ENCODE results near the gene RPN2.

The RPN2 gene

DNA sequence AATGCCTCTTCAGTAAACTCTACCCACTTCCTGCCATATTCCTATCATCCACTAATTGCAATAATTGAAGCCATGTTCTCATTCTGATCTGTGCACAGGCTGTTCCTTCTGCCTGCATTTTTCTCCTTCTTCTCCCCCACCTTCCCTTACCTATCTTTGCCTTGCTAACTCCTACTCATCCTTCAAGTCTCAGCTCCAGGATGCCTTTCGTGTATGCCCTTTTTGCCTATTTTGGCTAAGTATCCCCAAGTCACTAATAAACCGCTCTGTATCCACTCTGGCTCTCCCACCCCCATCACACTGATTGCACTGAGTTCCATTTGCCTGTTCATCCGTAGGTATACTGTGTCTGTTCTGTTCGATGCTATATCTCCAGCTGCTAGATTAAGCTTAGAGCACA is 6.3 kb upstream of the RPN2 start:
- no peak for TF ChIP-seq SIN3A (IDR thresholded peaks at IDR 0.05; ENCODE audit: borderline replicate concordance, insufficient read depth, low read length)
- TF ChIP-seq, protein P1, sequence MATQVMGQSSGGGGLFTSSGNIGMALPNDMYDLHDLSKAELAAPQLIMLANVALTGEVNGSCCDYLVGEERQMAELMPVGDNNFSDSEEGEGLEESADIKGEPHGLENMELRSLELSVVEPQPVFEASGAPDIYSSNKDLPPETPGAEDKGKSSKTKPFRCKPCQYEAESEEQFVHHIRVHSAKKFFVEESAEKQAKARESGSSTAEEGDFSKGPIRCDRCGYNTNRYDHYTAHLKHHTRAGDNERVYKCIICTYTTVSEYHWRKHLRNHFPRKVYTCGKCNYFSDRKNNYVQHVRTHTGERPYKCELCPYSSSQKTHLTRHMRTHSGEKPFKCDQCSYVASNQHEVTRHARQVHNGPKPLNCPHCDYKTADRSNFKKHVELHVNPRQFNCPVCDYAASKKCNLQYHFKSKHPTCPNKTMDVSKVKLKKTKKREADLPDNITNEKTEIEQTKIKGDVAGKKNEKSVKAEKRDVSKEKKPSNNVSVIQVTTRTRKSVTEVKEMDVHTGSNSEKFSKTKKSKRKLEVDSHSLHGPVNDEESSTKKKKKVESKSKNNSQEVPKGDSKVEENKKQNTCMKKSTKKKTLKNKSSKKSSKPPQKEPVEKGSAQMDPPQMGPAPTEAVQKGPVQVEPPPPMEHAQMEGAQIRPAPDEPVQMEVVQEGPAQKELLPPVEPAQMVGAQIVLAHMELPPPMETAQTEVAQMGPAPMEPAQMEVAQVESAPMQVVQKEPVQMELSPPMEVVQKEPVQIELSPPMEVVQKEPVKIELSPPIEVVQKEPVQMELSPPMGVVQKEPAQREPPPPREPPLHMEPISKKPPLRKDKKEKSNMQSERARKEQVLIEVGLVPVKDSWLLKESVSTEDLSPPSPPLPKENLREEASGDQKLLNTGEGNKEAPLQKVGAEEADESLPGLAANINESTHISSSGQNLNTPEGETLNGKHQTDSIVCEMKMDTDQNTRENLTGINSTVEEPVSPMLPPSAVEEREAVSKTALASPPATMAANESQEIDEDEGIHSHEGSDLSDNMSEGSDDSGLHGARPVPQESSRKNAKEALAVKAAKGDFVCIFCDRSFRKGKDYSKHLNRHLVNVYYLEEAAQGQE (IDR thresholded peaks at IDR 0.05; ENCODE audit: insufficient read depth in 1 of 2, low read depth in 2 of 2, low read length in 2 of 2), result no peak
- TF ChIP-seq TAF1 (IDR thresholded peaks at IDR 0.05; ENCODE audit: borderline replicate concordance, insufficient read depth, low read length), result no peak
- TF ChIP-seq FOXP2 (optimal IDR thresholded peaks at IDR 0.05; ENCODE audit: borderline replicate concordance, extremely low read depth, extremely low read length, insufficient read depth), result no peak

DNA sequence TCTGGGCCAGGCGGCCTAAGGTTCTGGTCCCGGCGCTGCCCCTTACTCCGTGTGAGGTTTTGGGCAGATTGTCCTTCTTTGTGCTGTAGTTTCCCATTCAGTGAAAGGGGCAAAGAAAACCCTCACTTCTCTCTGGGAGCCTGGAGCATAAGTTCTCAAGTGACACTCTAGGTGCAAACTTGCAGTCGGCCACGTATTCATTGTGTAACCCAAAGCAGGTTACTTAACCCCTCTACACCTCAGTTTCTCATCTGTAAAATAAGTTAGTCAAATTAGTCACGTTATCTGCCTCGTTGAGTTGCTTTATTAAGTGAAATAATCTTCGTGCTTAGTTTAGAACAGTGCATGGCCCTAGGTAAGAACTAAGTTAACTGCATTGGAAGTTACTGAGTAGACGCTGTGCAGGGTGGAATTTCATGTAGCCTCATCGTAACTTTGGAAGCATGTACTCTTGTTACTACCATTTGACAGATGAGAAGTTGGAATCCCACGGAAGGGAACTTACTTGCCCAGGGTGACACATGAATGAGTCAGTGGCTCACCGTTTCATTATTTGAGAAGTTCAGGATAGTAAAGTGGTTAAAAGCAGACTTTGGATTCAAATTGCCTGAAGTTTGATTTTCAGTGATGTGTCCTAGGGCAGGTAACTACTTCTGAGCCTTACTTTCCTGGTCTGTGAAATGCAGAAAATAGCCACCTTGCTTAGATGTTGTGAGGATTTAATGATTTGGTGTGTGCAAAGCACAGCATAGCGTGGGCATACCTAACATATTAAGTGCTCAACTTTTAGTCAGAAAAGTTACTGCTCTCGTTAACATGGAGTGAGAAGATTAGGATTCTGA is 774 bp downstream of the RPN2 start:
- TF ChIP-seq SIN3A (IDR thresholded peaks at IDR 0.05; ENCODE audit: borderline replicate concordance, insufficient read depth, low read length) (0 out of 2 replicates have a peak, but pooled peaks have one; percentile 15), FOXP2 (optimal IDR thresholded peaks at IDR 0.05; ENCODE audit: borderline replicate concordance, extremely low read depth, extremely low read length, insufficient read depth) (no peak), POLR2AphosphoS5 (IDR thresholded peaks at IDR 0.05; ENCODE audit: low read depth, low read length) (0 out of 2 replicates have a peak, but pooled peaks have one; percentile 8)

DNA sequence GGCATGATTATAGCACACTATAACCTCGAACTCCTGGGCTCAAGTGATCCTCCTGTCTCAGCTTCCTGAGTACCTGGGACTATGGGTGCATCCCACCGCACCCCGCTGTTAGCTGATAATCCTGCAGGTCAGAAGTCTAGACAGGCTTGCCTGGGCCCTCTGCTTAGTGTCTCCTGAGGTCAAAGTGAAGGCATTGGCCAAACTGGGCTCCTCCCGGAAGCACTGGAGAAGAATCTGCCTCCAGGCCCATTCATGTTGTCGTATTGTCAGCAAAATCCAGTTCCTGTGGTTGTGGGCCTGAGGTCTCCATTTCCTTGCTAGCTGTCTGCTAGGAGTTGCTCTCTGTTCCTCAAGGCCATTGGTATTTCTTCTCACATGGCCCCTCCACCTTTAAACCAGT is 6.6 kb downstream of the RPN2 start:
- no peak for TF ChIP-seq POLR2AphosphoS5 (IDR thresholded peaks at IDR 0.05; ENCODE audit: low read depth, low read length)
- no peak for TF ChIP-seq TAF1 (IDR thresholded peaks at IDR 0.05; ENCODE audit: borderline replicate concordance, insufficient read depth, low read length)
- no peak for TF ChIP-seq FOXP2 (optimal IDR thresholded peaks at IDR 0.05; ENCODE audit: borderline replicate concordance, extremely low read depth, extremely low read length, insufficient read depth)
- TF ChIP-seq, protein P1 (IDR thresholded peaks at IDR 0.05; ENCODE audit: insufficient read depth in 1 of 2, low read depth in 2 of 2, low read length in 2 of 2), result no peak
- no peak for TF ChIP-seq SIN3A (IDR thresholded peaks at IDR 0.05; ENCODE audit: borderline replicate concordance, insufficient read depth, low read length)

DNA sequence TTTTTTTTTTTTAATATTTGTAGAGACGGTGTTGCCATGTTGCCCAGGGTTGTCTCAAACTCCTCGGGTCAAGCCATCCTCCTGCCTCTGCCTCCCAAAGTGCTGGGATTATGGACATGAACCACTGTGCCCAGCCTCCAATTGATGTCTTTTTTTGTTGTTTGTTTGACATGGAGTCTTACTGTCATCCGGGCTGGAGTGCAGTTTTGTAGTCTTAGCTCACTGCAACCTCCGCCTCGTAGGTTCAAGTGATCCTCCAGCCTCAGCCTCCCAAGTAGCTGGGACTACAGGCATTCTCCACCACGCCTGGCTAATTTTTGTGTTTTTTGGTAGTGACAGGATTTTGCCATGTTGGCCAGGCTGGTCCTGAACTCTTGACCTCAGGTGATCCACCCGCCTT is 9.7 kb downstream of the RPN2 start:
- TF ChIP-seq POLR2AphosphoS5 (IDR thresholded peaks at IDR 0.05; ENCODE audit: low read depth, low read length) (no peak), TAF1 (IDR thresholded peaks at IDR 0.05; ENCODE audit: borderline replicate concordance, insufficient read depth, low read length) (no peak), FOXP2 (optimal IDR thresholded peaks at IDR 0.05; ENCODE audit: borderline replicate concordance, extremely low read depth, extremely low read length, insufficient read depth) (no peak), SIN3A (IDR thresholded peaks at IDR 0.05; ENCODE audit: borderline replicate concordance, insufficient read depth, low read length) (no peak)
- TF ChIP-seq, protein P1 (IDR thresholded peaks at IDR 0.05; ENCODE audit: insufficient read depth in 1 of 2, low read depth in 2 of 2, low read length in 2 of 2), result no peak

DNA sequence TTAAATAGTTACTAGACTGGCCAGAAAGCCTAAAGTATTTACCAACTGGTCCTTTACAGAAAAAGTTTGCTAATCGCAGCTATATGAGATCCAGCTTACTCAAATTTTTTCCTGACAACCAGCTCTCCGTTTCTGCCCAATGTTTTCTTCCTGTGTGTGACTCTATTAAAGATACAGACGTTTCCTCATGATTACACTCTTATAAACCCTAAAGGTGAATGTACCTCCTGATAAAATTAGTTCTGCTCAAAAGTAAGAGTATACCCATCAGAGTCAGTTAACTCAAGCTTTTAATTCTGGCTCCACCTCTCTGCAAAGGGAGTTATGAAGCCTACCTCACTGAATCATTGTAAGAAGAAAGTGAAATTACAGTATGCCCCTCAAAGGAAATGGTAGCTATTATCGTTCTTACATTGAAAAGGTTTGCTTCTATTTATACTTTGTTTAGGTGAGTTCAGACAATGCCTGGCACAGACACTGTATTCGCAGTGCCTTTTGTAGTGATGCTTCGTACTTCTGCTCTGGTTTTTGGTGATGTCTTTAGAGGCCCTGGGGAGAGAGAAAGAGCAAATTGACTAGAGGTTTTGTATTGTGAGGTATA is 10.4 kb downstream of the RPN2 start:
- TF ChIP-seq TAF1 (IDR thresholded peaks at IDR 0.05; ENCODE audit: borderline replicate concordance, insufficient read depth, low read length) (no peak), SIN3A (IDR thresholded peaks at IDR 0.05; ENCODE audit: borderline replicate concordance, insufficient read depth, low read length) (no peak), POLR2AphosphoS5 (IDR thresholded peaks at IDR 0.05; ENCODE audit: low read depth, low read length) (no peak), FOXP2 (optimal IDR thresholded peaks at IDR 0.05; ENCODE audit: borderline replicate concordance, extremely low read depth, extremely low read length, insufficient read depth) (no peak)
- TF ChIP-seq, protein P1 (IDR thresholded peaks at IDR 0.05; ENCODE audit: insufficient read depth in 1 of 2, low read depth in 2 of 2, low read length in 2 of 2), result no peak

Data from PFSK-1 (cell line).